Eye (tissue), 1 donor: Measurements from ENCODE around the gene FZR1.

ENCODE experiments used
- DNase-seq: peaks from one replicate; pipeline ENCODE4 v3.0.0-alpha.2; 2015

The FZR1 gene

DNA sequence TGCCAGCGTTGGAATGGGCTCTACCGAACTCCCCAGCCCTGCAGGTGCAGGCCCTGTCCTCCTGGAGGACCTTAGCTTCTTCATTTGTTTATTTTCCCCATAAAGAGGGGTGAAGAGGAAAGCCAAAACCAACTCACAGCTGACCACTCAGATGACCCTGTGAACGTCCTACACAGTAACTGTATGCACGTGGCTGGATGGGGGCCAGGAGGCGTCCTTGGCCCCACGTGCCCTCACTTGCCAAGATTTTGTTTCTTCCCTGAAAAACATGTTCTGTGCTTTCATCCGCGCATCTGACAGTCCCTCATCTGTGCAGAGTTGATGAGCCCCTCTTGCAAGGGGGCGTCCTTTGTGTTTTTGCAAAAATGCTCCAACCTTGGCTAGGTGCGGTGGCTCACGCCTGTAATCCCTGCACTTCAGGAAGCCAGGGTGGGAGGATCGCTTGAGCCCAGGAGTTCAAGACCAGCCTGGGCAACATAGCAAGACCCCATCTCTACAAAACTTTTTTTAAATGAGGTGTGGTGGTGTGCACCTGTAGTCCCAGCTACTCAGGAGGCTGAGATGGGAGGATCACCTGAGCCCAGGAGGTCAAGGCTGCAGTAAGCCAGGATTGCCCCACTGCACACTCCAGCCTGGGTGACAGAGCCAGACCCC is 27.6 kb downstream of the FZR1 start:
- no peak for DNase-seq

- no peak for DNase-seq
Measured at GRCh38 chr19:3534375-3535234, 28.5 kb downstream of the FZR1 start.

DNA sequence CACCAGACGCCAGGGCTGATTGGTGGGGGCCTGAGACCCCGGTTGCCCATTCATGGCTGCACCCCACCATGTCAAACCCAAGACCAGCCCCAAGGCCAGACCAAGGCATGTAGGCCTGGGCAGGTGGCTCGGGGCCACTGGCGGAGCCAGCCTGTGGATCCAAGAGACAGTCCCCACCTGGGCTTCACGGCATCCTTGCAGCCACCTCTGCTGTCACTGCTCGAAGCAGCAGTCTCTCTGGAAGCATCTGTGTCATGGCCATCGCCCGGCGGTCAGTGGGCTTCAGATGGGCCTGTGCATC is 29.1 kb downstream of the FZR1 start:
- DNase-seq, result no peak

DNA sequence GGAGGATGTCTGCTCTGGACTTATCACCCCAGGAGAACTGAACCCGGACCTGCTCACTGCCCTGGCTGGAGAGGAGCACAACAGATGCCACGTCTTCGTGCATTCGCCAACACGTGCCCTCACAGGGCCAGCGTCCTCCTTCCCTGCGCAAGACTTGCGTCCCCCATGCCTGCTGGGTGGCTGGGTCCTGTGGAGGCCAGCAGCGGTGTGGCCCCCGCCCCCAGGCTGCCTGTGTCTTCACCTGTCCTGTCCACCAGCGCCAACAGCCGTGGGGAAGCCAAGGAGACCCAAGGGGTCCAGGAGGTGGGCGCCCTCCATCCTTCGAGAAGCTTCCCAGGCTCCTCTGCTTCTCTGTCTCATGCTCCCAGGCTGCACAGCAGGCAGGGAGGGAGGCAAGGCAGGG is 29.5 kb downstream of the FZR1 start:
- no peak for DNase-seq

DNA sequence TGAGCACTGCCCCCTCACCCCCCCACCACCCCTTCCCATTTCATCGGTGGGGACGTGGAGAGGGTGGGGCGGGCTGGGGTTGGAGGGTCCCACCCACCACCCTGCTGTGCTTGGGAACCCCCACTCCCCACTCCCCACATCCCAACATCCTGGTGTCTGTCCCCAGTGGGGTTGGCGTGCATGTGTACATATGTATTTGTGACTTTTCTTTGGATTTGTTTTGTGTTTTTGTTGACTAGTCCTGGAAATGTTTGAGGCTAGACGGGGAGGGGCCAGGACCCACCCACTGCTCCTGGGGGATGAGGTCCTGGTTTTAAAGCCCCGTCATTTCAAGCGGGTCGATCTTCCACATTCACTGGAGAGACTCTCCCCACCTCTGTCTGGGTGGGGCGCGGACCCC is 29.9 kb downstream of the FZR1 start:
- no peak for DNase-seq

DNA sequence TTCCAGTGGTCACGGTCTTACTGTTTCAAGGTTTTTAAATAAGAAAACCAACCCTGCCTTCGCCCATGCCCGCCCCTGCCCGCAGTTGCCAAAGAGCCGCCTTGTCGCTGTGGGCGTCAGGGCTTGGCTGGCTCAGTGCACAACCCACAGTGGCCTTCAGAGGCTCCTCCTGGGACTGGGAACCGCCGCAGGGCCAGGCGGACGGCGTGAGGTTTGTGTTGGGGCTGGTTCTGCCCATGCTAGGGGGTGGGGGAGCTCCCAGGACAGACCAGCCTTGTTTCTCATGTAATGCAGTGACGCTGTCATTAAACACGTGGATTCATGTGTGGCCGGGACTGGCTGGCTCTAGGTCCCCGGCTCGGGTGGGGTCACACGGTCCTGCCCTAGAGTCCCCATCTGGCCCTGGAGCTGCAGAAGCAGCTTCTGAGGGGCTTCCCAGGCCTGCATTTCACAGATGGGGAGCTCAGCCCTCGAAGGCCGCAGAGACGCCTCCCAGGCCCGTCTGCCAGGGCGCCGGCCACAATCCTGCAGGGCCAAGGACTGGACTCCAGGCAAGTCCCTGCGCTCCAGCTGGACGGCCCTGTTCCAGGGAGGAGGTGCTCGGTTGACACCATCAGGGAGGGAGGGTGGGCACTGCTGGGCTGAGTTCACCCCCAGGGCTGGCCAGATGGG is 30.5 kb downstream of the FZR1 start:
- no peak for DNase-seq

- no peak for DNase-seq
Measured at GRCh38 chr19:3537101-3537437, 31.0 kb downstream of the FZR1 start.

- no peak for DNase-seq
Measured at GRCh38 chr19:3537438-3538240, 31.5 kb downstream of the FZR1 start.

DNA sequence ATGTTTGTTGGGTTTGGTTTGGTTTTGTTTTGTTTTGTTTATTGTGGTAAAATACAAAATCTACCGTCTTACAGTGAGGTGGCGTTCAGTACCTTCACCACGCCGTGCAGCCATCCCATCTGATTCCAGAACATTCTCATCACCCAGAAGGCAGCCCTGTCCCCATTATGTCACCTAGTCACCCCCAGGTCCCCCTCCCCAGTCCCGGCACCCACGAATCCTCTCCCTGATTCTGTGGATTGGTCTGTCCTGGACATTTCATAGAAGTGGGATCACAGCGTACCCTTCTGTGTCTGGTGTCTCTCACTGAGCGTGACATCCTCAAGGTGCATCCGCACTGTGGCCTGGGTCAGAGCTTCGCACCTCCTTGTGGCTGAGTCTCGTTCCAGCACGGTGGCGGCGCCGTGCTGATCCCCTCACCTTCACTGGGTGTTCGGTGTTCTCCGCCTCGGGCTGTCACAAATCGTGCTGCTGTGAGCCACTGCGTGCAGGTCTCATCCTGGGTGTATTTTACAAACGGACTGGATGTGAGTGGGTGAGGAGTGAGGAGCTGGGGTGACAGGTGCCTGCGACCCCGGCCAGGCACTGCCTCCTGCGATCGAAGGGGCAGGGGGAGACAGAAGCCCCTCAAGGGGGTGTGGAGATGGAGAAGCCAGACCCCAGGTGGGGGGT is 32.3 kb downstream of the FZR1 start:
- DNase-seq, result no peak

DNA sequence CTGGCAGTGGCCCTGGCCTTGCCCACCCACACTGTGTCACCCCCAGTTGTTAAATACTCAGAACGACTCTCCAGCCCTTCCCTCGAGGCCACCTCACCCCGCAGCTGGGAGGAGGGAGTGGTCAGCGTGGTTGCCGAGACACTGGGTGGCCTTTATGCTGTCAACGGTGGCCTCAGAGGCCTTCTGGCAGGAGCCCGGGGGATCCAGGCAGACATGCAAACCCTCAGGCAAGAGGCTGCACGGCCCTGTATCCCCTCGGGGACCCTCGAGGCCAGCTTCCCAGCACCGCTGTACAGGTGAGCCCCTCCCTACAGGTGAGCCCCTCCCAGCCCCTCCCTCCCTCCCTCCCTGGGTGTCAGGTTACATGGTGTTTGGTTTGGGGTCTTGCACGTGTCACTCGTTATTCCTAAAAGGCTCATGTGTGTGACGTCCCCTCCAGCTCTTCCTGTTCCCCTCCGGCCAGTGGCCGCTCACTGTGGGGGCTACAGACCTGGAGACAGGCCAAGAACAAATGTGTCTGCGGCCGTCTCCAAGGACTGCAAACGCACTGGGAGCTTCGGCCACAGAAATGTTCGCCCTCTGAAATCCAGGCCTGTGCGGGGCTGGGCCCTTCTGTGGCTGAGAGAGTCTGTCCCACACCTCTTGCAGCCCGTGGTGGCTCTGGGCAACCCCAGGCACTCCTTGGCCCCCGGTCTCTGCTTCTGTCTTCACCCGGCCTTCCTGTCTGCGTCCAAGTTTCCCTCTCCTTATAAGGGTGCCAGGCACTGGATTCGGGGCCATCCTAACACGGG is 33.0 kb downstream of the FZR1 start, which contains the start of gene TEKTIP1:
TSS of gene TEKTIP1 (plus strand) at position 210 of the 791 bp plus-strand sequence. CDS start at position 214, 4 bp downstream.
- DNase-seq, result no peak

GRCh38 chr19:3539756-3540118 is 33.6 kb downstream of the FZR1 start:
- DNase-seq, result no peak

DNA sequence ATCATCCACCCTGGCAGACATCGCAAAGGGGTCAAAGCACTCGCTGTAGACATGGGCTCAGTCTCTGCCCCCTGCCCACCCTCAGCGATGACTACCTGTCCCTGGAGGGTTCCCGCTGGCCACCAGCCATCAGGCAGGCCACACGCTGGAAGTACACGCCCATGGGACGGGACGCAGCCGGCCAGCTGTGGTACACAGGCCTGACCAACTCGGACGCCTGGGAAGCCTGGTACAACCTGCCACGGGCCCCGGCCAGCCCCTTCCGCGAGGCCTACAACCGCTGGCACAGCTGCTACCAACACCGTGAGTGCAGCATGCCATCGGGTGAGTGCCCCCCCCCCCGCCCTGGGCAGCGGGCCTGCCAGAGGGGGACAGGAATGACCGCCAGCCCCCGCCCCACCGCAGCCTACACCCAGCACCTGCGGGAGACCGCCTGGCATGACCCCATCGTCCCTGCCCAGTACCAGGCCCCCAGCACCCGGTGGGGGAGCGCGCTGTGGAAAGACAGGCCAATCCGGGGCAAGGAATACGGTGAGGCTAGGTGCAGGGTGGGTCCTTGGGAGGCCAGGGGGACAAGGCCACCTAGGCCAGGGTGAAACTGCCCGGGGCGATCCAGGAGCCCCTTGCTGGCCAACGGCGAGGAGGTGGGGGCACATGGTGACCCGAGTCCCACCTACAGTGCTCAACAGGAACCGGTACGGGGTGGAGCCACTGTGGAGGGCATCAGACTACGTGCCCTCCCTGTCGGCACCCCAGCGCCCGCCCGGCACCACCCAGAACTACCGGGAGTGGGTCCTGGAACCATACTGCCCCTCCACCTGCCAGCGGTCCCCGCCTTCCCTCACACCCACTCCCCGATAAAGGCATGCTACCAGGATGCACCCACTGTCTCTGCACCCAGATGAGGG is 37.3 kb downstream of the FZR1 start:
- DNase-seq, result no peak

DNA sequence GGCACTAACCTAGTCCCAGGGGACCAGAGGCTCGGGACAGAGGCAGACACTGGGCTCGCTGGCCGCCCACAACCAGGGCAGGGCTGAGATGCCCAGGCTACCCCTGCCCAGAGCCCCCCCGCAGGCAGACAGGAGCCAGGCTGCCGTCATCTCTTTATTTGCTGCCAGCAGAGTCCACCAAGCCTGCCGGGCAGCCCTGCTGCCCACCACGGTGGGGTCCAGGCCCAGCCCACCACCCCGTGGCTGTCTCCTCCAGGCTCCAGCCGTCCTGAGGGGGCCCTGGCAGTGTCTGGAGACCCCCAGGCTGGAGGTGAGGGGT is 37.9 kb downstream of the FZR1 start:
- DNase-seq, result no peak

GRCh38 chr19:3544742-3545668 is 38.9 kb downstream of the FZR1 start:
- peak; percentile 64 for DNase-seq

DNA sequence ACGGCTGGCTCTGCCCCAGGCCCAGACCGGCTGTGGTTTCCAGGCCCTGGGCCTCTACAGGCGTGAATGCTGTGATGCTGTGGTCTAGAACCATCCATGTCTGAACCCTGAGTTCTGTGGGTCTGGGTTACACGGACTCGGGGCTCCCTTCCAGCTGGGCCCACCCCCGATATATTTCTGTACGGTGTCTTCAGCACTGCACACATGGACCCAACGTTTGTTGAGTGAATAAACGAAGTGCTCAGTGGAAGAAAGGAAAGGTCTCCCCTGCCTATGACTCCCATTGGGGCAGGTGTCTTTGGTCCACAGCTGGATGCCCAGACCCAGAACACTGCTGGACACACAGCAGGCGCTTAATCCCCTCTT is 39.5 kb downstream of the FZR1 start:
- no peak for DNase-seq

DNA sequence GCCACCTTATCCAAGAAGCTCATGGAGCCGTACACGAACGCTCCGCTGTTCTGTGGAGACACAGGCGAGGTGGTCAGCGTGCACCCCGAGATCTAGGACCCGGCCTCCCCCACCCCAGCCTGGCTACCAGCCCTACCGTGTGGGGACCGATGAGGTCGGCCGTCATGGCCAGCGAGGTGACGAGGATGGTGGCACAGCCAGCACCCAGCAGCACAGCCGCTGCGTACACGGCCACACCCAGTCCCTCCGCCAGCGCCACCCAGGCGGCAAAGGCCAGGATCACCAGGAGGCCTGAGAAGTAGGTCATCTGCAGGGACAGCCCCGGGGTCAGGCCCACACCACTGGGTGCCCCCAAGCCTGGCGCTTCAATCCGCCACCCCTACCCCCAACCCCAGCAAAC is 40.0 kb downstream of the FZR1 start:
- DNase-seq, result no peak

GRCh38 chr19:3547301-3547731 is 41.2 kb downstream of the FZR1 start:
- no peak for DNase-seq

DNA sequence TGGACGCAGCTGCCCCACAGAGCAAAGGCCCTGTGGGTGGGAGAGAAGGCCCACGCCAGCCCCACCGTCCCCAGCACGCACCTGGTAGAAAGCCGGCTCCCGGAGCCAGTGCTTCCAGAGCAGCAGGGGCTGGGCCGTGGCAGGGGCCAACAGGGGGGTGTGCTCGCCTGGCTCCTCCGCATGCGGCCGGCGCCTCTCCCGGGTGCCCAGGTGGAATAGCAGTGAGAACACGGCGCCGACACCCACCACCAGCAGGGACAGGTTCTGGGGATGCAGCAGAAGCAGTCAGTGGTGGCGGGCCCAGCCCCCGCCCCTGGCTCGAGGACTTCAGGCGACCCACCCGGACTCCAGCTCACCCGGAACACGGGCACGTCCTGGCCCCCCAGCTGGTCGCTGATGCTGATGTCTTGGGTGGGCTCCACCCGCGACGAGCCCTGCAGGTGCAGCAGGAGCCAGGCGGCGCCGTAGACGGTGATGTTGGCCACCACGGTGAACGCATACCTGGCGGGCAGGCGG is 41.7 kb downstream of the FZR1 start:
- DNase-seq, result no peak

GRCh38 chr19:3548606-3549005 is 42.5 kb downstream of the FZR1 start:
- no peak for DNase-seq

DNA sequence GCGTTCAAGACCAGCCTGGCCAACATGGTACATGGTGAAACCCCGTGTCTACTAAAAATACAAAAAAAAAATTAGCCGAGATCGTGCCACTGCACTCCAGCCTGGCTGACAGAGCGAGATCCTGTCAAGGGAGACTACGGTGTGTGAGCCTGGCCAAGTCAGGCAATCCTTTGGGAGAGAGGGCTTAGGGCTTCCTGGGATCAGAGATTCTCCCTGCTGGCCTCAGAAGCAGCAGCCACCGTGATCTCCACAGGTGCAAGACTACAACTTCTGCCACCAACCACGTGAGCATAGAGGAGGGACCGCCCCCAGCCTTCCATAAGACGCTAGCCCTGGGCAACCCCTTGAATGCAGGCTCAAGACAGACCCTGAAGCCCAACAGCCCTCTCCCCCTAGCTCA is 43.7 kb downstream of the FZR1 start:
- DNase-seq, result no peak
